Left hindlimb (tissue), 1 donor: ENCODE measurements around the gene TBC1D10B.
"Not testable (repeated sequence)": the region's sequence is repeated elsewhere in the genome, so short reads cannot be mapped to it uniquely, and the experiment has no call there.

Experiments used
- DNase-seq: peaks from one replicate; pipeline ENCODE4 v3.0.0-alpha.2; 2018

Gene TBC1D10B

DNA sequence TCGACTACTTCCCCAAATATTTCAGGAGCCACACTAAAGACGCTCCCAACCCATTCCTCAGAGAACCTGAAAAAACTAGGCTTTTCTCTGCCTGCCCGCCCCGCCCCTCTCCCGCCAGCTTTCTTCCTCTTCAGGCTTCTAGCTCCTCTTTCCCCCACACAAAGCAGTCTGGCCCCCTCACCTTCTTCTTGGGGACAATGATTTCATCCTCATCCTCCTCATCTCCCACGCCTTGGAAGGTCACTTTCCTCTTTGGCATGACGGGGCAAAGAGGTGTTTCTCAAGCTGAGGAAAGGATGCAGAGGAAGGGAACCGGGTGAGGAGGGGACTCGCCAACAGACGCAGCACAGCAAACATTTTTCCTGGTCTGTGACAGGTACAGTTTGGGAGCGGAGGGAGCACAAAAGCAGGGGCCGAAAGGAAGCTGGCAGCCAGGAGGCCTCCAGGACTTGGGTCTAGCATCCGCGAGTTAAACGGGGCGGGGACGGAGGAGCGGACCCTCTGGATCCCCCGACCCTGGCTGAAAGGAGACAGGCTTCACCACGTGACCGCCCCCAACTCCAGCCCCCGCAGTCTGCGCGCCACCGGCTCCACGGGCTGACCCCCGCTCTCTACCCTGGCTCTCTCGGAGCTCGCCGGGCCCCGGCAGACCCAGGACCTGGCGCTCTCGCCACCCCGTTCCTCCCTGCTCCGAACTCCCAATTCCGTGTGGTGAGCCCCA lies 15.7 kb downstream of the TBC1D10B start:
- peak; percentile 28 for DNase-seq

DNA sequence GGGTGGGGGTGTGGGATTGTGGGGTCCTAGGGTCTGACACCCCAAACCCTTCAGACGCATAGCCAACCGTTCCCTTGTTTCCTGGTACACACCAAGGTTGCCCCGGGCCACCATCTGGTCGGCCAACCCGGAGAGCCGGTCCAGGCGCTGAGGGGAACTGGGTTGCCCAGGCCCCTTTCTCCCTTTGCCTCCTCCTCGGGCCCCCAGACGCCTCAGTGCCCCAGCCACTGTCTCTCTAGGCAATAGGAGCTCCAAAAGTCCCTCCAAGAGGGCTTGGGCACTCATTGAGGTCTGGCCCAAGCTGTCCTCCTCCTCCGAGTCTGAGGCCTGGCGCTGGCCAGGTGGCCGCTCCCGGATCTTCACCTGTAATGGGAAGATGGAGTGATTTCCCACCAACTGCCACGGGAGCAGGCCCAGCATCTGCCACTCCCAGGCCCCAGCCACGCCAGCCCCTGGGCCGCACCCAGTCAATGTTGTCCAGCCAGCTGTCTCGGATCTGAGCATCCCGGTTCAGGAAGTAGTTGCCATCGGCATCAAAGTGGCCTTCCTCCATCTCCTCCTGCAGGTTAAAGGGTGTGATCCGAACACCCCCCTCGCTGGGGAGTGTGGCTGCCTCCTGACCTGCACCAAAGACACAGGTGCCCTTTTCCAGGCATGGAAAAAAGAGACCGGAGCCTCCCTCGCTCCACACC lies 16.7 kb downstream of the TBC1D10B start:
- no peak for DNase-seq

DNA sequence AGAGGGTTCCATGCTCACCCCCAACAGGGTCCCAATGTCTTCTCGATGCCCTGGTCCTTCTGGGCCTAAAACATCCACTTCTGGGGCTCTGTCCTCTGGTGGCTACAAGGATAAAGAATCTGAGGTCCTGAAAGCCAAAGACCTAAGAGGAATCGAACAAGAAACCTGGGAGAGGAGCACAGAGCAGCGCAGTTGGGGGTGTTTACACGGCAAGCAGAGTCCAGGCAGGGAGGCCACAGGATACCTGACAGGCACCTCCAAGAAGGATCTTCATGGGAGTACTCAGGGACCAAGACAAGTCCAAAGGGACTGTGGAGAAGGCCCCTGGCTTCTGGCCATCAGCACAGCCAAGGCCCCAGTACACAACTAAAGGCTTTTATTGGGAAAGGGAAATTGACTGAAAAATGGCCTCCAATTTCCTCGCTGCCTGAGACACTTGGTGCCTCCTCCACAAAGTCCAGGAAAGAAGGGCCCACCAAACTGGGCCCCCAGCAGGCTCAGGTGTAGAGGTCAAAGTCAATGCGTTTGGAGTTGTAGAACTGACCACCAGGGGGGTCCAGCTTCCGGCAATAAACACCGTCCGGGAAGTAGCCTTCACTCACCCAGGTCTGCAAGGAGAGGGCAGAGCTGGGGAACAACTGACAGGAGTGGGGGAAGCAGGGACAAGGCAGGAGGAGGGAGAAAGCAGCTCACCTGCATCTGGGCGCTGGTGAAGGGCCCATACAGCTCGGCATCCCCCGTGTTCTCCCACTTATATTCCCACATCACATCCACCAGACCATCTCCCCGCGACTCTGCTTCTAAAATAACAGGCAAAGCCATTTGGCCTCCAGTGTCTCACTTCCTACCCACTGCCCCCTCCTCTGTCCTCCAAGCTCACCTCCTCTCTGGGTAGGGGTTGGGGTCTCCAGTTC lies 17.5 kb downstream of the TBC1D10B start:
- DNase-seq = no peak

DNA sequence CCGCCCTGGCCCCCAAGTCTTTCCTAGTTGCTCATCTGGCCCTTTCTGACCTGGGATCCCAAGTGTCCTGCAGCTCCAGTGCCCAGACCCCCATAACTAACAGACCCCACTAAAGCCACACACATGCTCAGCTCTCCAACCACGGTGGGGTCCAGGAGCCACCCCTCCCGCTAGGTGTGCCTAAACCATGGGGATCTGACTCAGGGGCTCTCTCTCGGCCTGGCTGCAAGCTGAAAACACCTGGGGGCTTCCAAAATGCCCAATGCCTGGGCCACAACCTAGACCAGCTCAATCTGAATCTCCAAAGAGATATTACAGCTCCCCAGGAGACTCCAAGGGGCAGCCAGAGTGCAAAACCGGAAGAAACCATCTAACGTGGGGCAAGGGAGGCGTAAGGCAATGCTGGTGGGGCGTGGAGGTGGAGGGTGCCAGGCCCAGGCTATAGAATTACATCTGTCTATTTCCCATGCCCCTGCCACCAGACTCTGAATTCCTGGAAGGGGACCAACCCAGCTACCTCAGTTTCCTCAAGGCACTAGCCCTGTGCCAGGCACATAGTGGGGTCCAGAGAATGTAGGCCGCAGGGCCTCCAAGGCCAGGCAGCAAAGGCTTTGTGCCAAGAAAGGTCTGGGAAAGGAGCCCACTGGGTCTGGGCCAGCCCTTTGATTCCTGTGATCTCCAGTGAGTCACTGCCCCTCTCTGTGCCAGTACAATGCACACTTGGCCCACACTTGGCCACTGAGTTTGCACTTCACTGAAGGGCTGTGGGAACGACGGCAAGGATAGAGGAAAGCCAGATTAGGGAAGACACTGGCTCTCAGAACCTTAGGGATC lies 18.5 kb downstream of the TBC1D10B start:
- no peak for DNase-seq

DNA sequence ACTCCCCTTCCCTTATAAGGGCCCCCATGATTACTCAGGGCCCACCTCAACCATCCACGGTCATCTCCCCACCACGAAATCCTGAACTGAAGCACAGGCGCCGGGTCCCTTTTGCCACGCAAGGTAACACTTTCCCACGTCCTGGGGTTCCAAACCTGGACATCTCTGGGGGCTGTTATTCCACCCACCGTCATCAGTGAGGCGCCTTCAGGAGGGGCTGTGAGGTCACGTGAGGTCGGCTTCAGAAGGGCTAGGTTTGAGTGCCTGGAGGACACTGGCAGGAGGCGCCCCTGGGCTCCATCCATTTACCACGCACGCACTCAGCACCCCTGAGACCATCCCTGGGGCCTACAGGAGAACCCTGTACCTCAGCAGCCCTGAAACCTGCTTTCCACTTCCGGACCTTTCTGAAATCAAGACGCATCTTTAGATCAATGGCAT lies 19.3 kb downstream of the TBC1D10B start:
- no peak for DNase-seq

DNA sequence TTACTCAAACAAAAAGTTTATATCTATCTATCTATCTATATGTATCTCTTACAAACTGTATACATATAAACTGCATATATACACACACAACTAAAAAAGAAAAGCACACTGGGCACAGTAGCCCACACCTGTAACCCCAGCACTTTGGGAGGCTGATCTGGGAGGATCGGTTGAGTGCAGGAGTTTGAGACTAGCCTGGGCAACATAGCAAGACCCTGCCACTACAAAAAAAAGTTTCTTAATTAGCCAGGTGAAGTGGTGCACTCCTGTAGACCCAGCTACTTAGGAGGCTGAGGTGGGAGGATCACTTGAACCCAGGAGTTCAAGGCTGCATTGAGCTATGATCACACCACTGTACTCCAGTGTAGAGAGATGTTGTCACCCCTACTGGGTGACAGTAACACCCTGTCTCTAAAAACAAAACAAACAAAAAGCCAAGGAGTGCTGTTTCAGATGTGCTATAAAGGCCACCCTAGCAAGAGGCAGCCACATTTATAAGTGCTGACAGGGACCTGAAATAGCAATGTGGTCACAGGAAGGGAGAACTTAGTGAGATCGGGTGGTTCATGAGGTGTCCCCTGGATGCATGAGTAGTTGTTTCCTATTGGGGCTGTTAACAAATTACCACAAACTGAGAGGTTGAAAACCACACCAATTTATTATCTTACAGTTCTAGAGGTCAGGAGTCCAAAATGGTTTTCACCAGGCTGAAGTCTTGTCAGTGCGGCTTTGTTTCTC lies 20.0 kb downstream of the TBC1D10B start:
- DNase-seq = no peak

DNA sequence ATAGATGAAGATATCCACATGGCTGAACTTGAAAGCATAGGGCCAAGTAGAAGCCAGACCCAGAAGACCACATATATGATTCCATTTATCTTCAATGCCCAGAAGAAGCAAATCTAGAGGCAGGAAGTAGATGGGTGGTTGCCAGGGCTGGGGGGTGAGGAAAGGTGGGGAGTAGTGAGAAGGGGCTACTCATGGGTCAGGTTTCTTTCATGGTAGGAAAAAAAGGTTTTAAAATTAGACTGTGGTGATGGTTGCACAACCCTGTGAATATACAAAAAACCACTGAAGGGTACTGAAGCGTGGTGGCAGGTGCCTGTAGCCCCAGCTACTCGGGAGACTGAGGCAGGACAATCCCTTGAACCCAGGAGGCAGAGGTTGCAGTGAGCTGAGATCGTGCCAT lies 20.6 kb downstream of the TBC1D10B start:
- no peak for DNase-seq

DNA sequence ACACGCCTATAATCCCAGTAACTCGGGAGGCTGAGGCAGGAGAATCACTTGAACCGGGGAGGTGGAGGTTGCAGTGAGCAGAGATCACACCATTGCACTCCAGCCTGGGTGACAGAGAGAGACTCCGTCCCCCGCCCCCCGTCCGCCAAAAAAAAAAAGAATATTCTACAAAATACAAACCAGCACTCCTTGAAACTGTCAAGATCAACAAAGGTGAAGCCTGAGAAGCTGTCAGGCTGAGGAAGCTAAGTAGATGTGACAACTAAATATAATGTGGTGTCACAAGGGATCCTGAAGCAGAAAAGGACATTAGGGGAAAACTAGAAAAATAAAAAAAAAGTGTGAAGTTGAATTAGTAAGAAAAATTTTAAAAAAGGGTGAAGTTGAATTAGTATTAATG lies 21.4 kb downstream of the TBC1D10B start:
- DNase-seq = no peak

DNA sequence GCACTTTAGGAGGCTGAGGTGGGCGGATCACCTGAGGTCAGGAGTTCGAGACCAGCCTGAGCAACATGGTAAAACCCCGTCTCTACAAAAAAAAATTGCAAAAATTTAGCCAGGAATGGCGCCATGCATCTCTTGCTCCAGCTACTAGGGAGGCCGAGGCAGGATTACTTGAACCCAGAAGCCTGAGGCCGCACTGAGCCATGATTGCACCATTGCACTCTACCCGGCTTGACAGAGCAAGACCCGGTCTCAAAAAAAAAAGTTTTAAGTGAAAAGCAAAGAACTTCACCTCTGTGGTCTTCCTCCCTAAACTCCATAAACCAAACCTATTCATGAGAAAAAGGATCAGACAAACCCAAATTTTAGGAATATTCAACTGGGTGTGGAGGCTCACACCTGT lies 22.2 kb downstream of the TBC1D10B start:
- no peak for DNase-seq

DNA sequence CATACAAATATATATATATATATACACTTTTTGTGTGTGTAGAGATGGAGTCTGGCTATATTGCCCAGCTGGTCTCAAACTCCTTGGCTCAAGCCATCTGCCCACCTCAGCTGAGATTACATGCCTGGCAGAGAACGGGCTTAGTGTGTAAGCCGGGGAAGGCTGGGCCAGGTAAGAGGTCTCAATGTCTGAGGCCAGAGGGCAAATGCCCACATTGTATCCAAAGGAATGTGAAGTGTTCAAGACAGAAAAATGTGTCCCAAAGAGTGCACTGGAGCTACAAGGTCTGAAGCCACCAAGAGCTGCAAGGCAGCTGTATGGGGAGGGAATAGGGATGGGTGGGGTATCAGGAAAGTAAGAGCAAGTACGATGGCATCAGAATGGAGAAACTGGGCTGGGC lies 24.0 kb downstream of the TBC1D10B start:
- DNase-seq = no peak

DNA sequence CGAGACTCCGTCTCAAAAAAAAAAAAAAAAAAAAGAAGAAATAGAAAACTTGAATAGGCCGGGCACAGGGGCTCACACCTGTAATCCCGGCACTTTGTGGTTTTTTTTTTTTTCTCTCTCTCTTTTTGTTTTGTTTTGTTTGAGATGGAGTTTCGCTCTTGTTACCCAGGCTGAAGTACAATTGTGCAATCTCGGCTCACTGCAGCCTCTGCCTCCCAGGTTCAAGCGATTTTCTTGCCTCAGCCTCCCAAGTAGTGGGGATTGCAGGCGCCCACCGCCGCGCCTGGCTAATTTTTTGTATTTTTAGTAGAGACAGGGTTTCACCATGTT lies 26.8 kb downstream of the TBC1D10B start:
- not testable (repeated sequence) for DNase-seq

DNA sequence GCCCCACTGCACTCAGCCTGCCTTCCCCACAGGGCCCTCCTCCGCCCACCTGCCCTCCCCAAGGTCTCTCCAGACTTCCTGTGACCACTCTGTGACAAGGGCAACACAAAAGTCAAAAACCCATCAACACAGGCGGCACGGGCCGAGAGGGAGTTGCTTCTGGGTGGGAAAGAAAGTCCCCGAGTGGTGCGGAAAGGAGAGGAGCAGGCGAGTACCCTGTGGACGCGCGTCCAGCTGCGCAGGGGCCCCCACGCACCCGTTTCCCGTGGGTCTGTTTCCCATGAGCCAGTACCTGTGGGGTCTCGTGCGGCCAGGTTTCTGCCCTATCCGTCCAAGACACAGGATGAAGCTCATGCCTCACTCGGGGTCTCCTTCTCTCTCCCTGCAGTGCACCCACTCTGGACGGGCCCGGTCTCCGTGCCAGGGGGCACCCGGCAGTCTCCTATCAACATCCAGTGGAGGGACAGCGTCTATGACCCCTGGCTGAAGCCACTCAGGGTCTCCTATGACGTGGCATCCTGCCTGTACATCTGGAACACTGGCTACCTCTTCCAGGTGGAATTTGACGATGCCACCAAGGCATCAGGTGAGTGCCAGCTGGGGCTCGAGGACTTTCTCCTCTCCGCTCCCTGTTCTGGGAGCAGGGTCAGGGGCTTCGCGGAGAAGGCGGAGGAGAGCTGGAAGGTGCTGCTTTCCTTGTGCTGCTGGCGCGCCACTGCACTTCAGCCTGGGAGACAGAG lies 27.4 kb downstream of the TBC1D10B start:
- DNase-seq = no peak

DNA sequence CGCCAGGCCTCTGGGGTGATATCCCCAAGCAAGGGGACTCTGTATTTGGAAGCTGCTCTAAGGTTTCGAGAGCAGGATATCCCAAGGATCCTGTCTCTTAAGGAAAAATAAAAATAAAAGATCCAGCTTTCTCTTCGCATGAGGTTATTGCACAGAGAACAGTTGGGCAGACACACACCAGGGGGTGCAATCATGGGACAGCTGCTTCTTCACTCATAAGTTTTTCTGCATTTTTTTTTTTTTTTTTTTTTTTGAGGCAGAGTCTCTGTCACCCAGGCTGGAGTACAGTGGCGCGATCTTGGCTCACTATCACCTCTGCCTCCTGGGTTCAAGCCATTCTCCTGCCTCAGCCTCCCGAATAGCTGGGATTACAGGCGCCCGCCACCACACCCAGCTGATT lies 28.3 kb downstream of the TBC1D10B start:
- DNase-seq = not testable (repeated sequence)

DNA sequence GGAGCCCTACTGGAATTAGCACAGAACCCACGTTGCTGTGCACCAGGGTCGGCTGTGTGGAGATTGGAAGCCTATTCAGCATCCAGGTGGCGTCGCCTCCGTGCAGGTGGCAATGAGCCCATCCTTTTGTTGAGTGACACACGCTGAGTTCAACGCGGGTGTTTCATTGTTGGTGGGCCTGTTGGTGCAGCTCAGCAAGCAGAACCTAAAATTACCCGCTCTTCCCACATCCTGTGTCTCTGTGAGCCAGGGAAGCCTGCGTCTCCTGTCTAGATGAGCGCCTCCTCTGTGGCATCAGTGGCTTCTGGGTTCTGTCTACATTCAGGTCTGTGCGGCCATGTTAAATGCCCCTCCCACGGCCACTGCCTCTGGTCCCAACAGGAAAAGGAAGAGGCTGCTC lies 29.7 kb downstream of the TBC1D10B start:
- no peak for DNase-seq

DNA sequence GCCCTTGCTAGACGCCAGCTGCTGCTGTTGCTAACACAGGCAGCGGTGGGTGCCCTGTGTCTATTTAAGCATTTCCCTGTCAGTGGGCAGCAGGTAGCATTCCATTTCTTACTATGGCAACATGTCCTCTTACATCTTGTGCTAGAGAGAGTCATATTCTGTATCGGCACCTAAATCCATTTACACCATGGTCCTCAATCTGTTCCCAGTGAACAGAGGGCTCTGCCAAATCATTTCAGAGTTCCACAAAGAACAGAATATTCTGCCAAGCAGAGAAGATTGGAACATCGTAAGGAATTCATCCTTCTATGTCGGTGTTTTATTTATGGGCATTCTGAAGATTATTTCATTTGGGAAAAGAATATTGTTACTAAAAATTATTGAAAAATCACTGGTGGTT lies 31.6 kb downstream of the TBC1D10B start:
- not testable (repeated sequence) for DNase-seq

DNA sequence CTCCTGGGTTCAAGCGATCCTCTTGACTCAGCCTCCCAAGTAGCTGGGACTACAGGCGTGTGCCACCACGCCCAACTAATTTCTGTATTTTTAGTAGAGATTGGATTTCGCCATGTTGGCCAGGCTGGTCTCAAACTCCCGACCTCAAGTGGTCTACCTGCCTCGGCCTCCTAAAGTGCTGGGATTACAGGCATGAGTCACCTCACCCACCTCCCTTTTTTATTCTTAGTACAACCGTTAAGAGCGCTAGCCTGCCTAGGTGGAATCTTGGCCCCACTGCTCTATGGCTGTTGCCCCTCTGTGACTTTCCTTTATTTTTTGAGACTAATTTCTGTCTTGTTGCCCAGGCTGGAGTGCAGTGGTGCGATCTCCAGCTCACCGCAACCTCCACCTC lies 32.3 kb downstream of the TBC1D10B start:
- not testable (repeated sequence) for DNase-seq

DNA sequence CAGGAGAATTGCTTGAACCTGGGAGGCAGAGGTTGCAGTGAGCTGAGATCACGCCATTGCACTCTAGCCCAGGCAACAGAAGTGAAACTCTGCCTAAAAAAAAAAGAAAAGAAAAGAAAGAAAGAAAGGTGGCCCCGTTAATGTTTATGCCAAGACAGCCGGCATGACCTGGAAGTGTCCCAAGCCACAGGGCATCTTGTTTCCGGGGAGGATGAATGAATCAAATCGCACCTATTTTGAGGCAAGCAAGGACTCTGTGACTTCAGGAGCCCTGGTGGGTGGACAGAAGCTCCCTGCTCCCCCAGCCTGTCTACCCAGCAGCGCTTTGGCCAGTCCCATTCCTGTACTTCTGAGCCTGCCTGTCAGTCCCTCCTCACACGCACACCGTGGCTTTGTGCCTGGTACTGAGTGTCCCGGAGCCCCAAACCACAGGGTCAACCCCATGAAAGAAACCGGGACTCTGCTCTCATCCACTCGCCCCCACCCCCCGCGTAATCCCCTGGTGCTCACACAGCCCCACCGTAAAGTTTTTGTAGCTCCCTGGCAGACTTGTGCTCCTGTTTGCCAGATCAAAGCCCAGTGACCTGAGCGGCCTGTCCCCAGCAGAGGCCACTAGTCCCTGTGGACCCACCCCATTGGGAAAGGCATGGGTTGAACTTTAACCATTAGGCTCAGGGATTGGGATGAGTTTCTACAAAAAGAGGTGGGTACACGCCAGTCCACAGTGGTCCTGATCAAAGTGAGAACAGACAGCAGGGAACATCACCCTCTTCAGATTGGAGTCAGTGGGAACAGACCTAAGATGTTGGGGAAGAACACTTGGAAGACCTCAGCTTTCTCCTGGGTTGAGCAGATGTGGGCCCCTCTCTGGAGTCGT lies 34.5 kb downstream of the TBC1D10B start:
- DNase-seq = no peak

DNA sequence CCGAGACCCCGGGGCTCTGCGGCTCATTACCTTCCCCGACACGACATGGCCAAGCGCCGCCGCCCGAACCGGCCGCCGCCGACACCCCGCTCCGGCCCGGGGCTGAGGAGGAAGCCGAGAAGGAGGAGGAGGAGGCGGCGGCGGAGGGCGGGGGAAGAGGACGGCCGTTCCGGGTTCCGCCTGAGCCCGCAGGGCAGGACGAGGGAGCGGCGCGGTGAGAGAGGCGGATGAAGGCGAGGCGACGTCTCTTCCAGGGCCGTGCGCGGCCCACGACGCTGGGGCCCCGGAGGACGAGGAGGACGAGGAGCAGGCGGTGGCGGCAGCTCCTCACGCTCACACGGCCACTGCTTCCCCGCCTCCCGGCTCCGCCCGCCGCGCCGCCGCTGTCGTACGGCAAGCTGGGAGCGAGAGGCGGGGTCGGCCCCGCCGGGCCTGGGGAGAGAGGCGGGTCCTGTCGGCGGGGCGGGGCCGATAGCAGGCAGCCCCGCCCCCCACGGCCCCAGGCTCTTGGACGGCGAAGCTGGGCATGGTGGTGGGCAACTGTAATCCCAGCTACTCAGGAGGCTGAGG lies 35.2 kb downstream of the TBC1D10B start:
- DNase-seq = peak; percentile 85

DNA sequence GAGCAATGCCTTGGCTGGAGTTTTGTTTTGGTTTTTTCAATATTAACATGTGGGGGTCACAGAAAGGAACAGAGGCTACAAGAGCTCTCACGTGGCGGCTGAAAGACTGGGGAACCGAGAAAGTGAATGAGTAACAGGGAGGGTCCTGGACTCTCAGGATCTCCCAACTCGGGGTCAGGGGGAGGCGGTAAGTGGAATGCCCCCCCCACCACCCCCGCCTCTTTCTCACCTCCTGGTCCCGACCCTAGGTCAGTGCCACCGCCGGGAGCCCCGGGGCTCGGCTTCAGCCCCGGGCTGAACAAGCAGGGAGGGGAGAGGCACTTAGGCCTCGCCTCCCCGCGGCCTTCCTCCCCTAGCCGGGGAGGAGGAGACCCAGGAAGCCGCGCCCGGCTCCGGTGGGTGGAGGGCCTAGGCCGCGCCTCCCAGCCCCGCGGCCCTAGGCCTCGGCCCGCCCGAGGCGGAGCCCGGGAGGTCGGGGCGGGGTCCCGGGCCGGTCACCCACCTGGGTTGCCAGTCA lies 35.8 kb downstream of the TBC1D10B start:
- peak; percentile 85 for DNase-seq

DNA sequence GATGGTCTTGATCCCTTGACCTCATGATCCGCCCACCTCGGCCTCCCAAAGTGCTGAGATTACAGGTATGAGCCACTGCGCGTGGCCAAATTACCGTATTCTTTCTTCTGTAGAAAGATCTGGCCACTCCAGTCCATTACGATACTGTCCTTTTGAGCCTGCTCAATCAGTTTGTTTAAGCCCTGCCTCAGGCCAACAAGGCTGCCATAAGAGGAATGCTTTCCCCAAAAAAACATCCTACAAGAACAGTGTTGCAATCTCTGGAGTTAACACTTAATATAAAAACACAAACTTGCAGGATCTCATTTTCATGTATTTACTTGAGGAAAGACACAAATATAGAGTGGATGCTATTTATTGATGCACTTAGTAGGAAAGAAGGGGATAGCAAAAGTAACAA lies 46.1 kb downstream of the TBC1D10B start:
- not testable (repeated sequence) for DNase-seq
